ENCODE measurements around the gene KRTAP5-3. TPM values are rescaled to one million over a fixed set of nuclear protein-coding genes. Genes with fewer than 3 reads are reported as not detected.

Gene KRTAP5-3
- total RNA-seq, 1 donor from 2014 or later, result not detected

- FAIRE-seq, result no peak
- DNase-seq (ENCODE audit: low read depth), result no peak
- TF ChIP-seq, protein P1, sequence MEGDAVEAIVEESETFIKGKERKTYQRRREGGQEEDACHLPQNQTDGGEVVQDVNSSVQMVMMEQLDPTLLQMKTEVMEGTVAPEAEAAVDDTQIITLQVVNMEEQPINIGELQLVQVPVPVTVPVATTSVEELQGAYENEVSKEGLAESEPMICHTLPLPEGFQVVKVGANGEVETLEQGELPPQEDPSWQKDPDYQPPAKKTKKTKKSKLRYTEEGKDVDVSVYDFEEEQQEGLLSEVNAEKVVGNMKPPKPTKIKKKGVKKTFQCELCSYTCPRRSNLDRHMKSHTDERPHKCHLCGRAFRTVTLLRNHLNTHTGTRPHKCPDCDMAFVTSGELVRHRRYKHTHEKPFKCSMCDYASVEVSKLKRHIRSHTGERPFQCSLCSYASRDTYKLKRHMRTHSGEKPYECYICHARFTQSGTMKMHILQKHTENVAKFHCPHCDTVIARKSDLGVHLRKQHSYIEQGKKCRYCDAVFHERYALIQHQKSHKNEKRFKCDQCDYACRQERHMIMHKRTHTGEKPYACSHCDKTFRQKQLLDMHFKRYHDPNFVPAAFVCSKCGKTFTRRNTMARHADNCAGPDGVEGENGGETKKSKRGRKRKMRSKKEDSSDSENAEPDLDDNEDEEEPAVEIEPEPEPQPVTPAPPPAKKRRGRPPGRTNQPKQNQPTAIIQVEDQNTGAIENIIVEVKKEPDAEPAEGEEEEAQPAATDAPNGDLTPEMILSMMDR (IDR thresholded peaks at IDR 0.05; ENCODE audit: insufficient read depth, low read length, severe bottlenecking), result no peak
- Histone ChIP-seq H3K36me3 (ENCODE audit: control insufficient read depth, insufficient read depth, low read length) (no peaks in the 10 kb centered on the region), H3K27me3 (ENCODE audit: control insufficient read depth, insufficient read depth, low read length) (peaks cover 5% of the 10 kb centered on the region), H3K4me3 (ENCODE audit: low read depth, low read length) (no peak overlapping the region)
These were observed 31.4 kb upstream of the KRTAP5-3 start for GRCh38 chr11:1639666-1640065.

- FAIRE-seq (no peak), DNase-seq (ENCODE audit: low read depth) (no peak)
- TF ChIP-seq, protein P1 (IDR thresholded peaks at IDR 0.05; ENCODE audit: insufficient read depth, low read length, severe bottlenecking), result no peak
- Histone ChIP-seq H3K27me3 (ENCODE audit: control insufficient read depth, insufficient read depth, low read length) (peaks cover 5% of the 10 kb centered on the region), H3K4me3 (ENCODE audit: low read depth, low read length) (no peak overlapping the region), H3K36me3 (ENCODE audit: control insufficient read depth, insufficient read depth, low read length) (no peaks in the 10 kb centered on the region)
These were observed 30.9 kb upstream of the KRTAP5-3 start for GRCh38 chr11:1639102-1639620.

GRCh38 chr11:1638344-1638743, 30.1 kb upstream of the KRTAP5-3 start:
- FAIRE-seq (no peak), DNase-seq (ENCODE audit: low read depth) (no peak)
- TF ChIP-seq, protein P1 (IDR thresholded peaks at IDR 0.05; ENCODE audit: insufficient read depth, low read length, severe bottlenecking), result no peak
- H3K36me3 ChIP-seq (ENCODE audit: control insufficient read depth, insufficient read depth, low read length), result no peaks in the 10 kb centered on the region
- H3K4me3 ChIP-seq (ENCODE audit: low read depth, low read length), result no peak overlapping the region
- peaks cover 5% of the 10 kb centered on the region for H3K27me3 ChIP-seq (ENCODE audit: control insufficient read depth, insufficient read depth, low read length)

DNA sequence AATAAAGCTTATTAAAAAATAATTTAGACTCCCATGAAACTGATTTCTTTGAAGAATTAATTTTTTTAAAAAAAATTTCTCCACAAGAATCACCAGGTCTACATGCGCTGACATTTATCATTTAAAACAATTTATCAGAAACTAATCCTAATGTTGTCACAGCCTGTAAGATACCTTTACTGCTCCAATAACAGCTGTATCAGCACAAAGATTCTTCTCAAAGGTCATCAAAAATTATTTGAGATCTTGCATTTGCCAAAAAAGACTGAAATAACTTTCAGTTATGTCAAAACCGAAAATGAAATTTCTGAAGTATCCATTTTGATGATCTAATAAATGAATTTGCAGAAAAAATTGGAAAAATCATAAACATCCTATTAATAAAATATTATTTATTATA, 29.4 kb upstream of the KRTAP5-3 start:
- Histone ChIP-seq H3K4me3 (ENCODE audit: low read depth, low read length) (no peak overlapping the region), H3K27me3 (ENCODE audit: control insufficient read depth, insufficient read depth, low read length) (peaks cover 5% of the 10 kb centered on the region), H3K36me3 (ENCODE audit: control insufficient read depth, insufficient read depth, low read length) (no peaks in the 10 kb centered on the region)
- FAIRE-seq (no peak), DNase-seq (ENCODE audit: low read depth) (no peak)
- TF ChIP-seq, protein P1 (IDR thresholded peaks at IDR 0.05; ENCODE audit: insufficient read depth, low read length, severe bottlenecking), result no peak

- Histone ChIP-seq H3K27me3 (ENCODE audit: control insufficient read depth, insufficient read depth, low read length) (peaks cover 7% of the 10 kb centered on the region), H3K4me3 (ENCODE audit: low read depth, low read length) (no peak overlapping the region), H3K36me3 (ENCODE audit: control insufficient read depth, insufficient read depth, low read length) (no peaks in the 10 kb centered on the region)
- no peak for FAIRE-seq
- TF ChIP-seq, protein P1 (IDR thresholded peaks at IDR 0.05; ENCODE audit: insufficient read depth, low read length, severe bottlenecking), result no peak
- no peak for DNase-seq (ENCODE audit: low read depth)
These were observed 28.2 kb upstream of the KRTAP5-3 start for GRCh38 chr11:1636291-1636950.

DNA sequence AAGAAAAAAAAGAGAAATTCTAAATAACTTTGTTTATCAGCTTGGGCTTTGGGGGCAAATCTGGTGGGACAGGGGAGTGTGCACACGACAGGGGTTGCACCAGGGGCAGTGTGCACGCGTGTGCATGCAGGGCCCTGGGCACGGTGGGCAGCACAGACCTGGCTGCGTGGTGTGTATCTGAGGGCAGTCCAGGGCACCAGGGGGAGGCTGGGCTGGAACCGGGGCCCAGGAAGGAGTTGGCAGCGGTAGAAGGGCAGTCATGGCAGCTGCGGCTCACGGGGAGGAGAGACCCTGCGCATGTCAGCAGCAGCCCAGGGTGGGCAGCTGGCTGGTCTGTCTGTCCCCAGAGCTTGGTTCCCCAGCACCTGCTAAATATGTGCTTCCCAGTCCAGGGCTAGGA, 25.6 kb upstream of the KRTAP5-3 start:
- TF ChIP-seq, protein P1 (IDR thresholded peaks at IDR 0.05; ENCODE audit: insufficient read depth, low read length, severe bottlenecking), result no peak
- H3K36me3 ChIP-seq (ENCODE audit: control insufficient read depth, insufficient read depth, low read length), result no peaks in the 10 kb centered on the region
- peaks cover 11% of the 10 kb centered on the region for H3K27me3 ChIP-seq (ENCODE audit: control insufficient read depth, insufficient read depth, low read length)
- H3K4me3 ChIP-seq (ENCODE audit: low read depth, low read length), result no peak overlapping the region
- DNase-seq (ENCODE audit: low read depth), result no peak
- no peak for FAIRE-seq

Data from bronchial epithelial cell (primary cell).